Liver (tissue), 9 donors: Measurements from ENCODE around the gene FBXL13. TPM values are rescaled to one million over a fixed set of nuclear protein-coding genes. Genes with fewer than 3 reads are reported as not detected.
"Not testable (repeated sequence)": the region's sequence is repeated elsewhere in the genome, so short reads cannot be mapped to it uniquely, and the experiment has no call there.

Experiments used
- DNase-seq: peaks from one replicate; pipeline ENCODE4 v3.0.0-alpha.2; 2017; ENCODE audit warnings: low spot score
- H3K27ac ChIP-seq, 2 donors: one replicate each; pipeline ENCODE4 v1.7.0; 2013; ENCODE audit warnings: inconsistent platforms in 2 of 2, low read length in 2 of 2, control low read depth in 1 of 2, low read depth in 1 of 2, mild to moderate bottlenecking in 1 of 2
- H3K27me3 ChIP-seq, 4 donors: one replicate each; pipeline versions ENCODE4 v1.6.1 to v1.7.0; 2013; ENCODE audit warnings: low read length in 3 of 4, inconsistent platforms in 1 of 4, mild to moderate bottlenecking in 1 of 4, moderate library complexity in 1 of 4; ENCODE audit not compliant: control insufficient read depth in 4 of 4, insufficient read depth in 4 of 4
- H3K36me3 ChIP-seq, 4 donors: one replicate each; pipeline versions ENCODE4 v1.6.1 to v1.7.0; 2013; ENCODE audit warnings: low read length in 3 of 4, mild to moderate bottlenecking in 3 of 4, low read depth in 1 of 4, moderate library complexity in 1 of 4; ENCODE audit not compliant: control insufficient read depth in 4 of 4, insufficient read depth in 3 of 4
- H3K4me1 ChIP-seq, 4 donors: one replicate each; pipeline versions ENCODE4 v1.6.1 to v1.7.0; 2013; ENCODE audit warnings: low read length in 3 of 4, mild to moderate bottlenecking in 3 of 4, moderate library complexity in 1 of 4; ENCODE audit not compliant: control insufficient read depth in 4 of 4, insufficient read depth in 4 of 4
- H3K4me3 ChIP-seq, 3 donors: one replicate each; pipeline versions ENCODE4 v1.6.1 to v1.7.0; 2013; ENCODE audit warnings: low read length in 3 of 3, control low read depth in 1 of 3, low read depth in 1 of 3, mild to moderate bottlenecking in 1 of 3
- H3K9ac ChIP-seq, 2 donors: one replicate each; pipeline ENCODE4 v1.7.0; 2013; ENCODE audit warnings: low read length in 2 of 2, mild to moderate bottlenecking in 2 of 2, moderate library complexity in 2 of 2, control low read depth in 1 of 2, low read depth in 1 of 2
- H3K9me3 ChIP-seq, 4 donors: one replicate each; pipeline versions ENCODE4 v1.6.1 to v1.7.0; 2013; ENCODE audit warnings: low read length in 3 of 4; ENCODE audit not compliant: control insufficient read depth in 4 of 4
- ATF3 ChIP-seq: IDR thresholded peaks from 2 replicates; pipeline ENCODE4 v1.6.1; 2016; ENCODE audit warnings: antibody characterized with exemption
- EGR1 ChIP-seq, 2 donors: IDR thresholded peaks; 2 replicates each; pipeline ENCODE4 v1.6.1; 2016 to 2018; ENCODE audit warnings: antibody characterized with exemption in 2 of 2, low read depth in 2 of 2
- FOXA1 ChIP-seq: IDR thresholded peaks from 2 replicates; pipeline ENCODE4 v1.6.1; 2016; ENCODE audit warnings: antibody characterized with exemption
- FOXA2 ChIP-seq: IDR thresholded peaks from 2 replicates; pipeline ENCODE4 v1.6.1; 2016; ENCODE audit warnings: antibody characterized with exemption
- GABPA ChIP-seq, 2 donors: IDR thresholded peaks in 1 of 2; conservative IDR thresholded peaks in 1 of 2; 2 replicates each; pipeline ENCODE4 v1.6.1; 2016; ENCODE audit warnings: antibody characterized with exemption in 2 of 2, mild to moderate bottlenecking in 1 of 2, moderate library complexity in 1 of 2
- HNF4G ChIP-seq: IDR thresholded peaks from 2 replicates; pipeline ENCODE4 v1.6.1; 2016; ENCODE audit warnings: antibody characterized with exemption
- JUND ChIP-seq, 2 donors: IDR thresholded peaks; 2 replicates each; pipeline ENCODE4 v1.6.1; 2016; ENCODE audit warnings: antibody characterized with exemption in 2 of 2
- NR2F2 ChIP-seq: IDR thresholded peaks from 2 replicates; pipeline ENCODE4 v1.6.1; 2016; ENCODE audit warnings: antibody characterized with exemption
- RAD21 ChIP-seq, 2 donors: IDR thresholded peaks; 2 replicates each; pipeline ENCODE4 v1.6.1; 2016; ENCODE audit warnings: antibody characterized with exemption in 2 of 2, mild to moderate bottlenecking in 2 of 2
- REST ChIP-seq: IDR thresholded peaks from 2 replicates; pipeline ENCODE4 v1.6.1; 2016; ENCODE audit warnings: antibody characterized with exemption, mild to moderate bottlenecking
- RXRA ChIP-seq, 2 donors: IDR thresholded peaks; 2 replicates each; pipeline ENCODE4 v1.6.1; 2017 to 2018; ENCODE audit warnings: antibody characterized with exemption in 2 of 2, mild to moderate bottlenecking in 1 of 2
- SP1 ChIP-seq: IDR thresholded peaks from 2 replicates; pipeline ENCODE4 v1.6.1; 2018; ENCODE audit warnings: antibody characterized with exemption, mild to moderate bottlenecking
- TAF1 ChIP-seq: conservative IDR thresholded peaks from 2 replicates; pipeline ENCODE4 v1.6.1; 2016; ENCODE audit warnings: antibody characterized with exemption, mild to moderate bottlenecking
- YY1 ChIP-seq: IDR thresholded peaks from 2 replicates; pipeline ENCODE4 v1.6.1; 2016; ENCODE audit warnings: antibody characterized with exemption, mild to moderate bottlenecking
- ZBTB33 ChIP-seq: IDR thresholded peaks from 2 replicates; pipeline ENCODE4 v1.6.1; 2016; ENCODE audit warnings: antibody characterized with exemption
- WGBS: extraction: QIAGEN DNeasy Blood & Tissue Kit; methylation state at CpG from one replicate; pipeline ENCODE4 v1.1.7; 2013; 5-methylcytosine and 5-hydroxymethylcytosine counted together
- polyA plus RNA-seq, 2 donors: library from polyadenylated mRNA; stranded (reverse) in 1 of 2; unstranded in 1 of 2; fragments of 200-250 nt in 1 of 2; fragments of >200 nt in 1 of 2; fragmentation: Nextera tagmentation in 1 of 2; extraction: Ambion mirVana in 1 of 2; gene quantifications; one replicate each; pipeline versions ENCODE4 v1.2.1 to v1.2.3, GENCODE V29; 2013 to 2015
- total RNA-seq, 2 donors: library from RNA; depleted of rRNA; stranded (reverse); fragments of >200 nt; gene quantifications; one replicate each; pipeline ENCODE4 v1.2.3, GENCODE V29; 2014
- TF ChIP-seq, protein P1 (sequence below): fragments of 150-350 bp; IDR thresholded peaks from 2 replicates; pipeline ENCODE4 v1.5.1; 2017; ENCODE audit warnings: improper control_type of control experiment, low read depth, low read length; ENCODE audit not compliant: missing input control
- TF ChIP-seq, protein P2 (sequence below): IDR thresholded peaks from 2 replicates; pipeline ENCODE4 v1.6.1; 2016; ENCODE audit warnings: antibody characterized with exemption
- donor health status: healthy.
- donor health status: healthy.
- donor health status: healthy.
- donor health status: healthy.
- donor health status: healthy.

FBXL13 gene
- total and polyA plus RNA-seq, 4 donors, result 0.03 to 0.75 (median 0.70) TPM; not detected in 1

- no peak overlapping the region for H3K9ac ChIP-seq
- DNase-seq, result no peak
- H3K4me3 ChIP-seq, result no peak overlapping the region
- no peak overlapping the region for H3K27ac ChIP-seq
- no peaks in the 10 kb centered on the region for H3K4me1 ChIP-seq
- no peaks in the 10 kb centered on the region for H3K27me3 ChIP-seq
- H3K9me3 ChIP-seq, result no peaks in the 10 kb centered on the region
- TF ChIP-seq EGR1 (IDR thresholded peaks at IDR 0.05; ENCODE audit: low read depth in 2 of 2), result no peak
- no peak for TF ChIP-seq RAD21 (IDR thresholded peaks at IDR 0.05)
- TF ChIP-seq FOXA2, result no peak
- TF ChIP-seq, protein P1, sequence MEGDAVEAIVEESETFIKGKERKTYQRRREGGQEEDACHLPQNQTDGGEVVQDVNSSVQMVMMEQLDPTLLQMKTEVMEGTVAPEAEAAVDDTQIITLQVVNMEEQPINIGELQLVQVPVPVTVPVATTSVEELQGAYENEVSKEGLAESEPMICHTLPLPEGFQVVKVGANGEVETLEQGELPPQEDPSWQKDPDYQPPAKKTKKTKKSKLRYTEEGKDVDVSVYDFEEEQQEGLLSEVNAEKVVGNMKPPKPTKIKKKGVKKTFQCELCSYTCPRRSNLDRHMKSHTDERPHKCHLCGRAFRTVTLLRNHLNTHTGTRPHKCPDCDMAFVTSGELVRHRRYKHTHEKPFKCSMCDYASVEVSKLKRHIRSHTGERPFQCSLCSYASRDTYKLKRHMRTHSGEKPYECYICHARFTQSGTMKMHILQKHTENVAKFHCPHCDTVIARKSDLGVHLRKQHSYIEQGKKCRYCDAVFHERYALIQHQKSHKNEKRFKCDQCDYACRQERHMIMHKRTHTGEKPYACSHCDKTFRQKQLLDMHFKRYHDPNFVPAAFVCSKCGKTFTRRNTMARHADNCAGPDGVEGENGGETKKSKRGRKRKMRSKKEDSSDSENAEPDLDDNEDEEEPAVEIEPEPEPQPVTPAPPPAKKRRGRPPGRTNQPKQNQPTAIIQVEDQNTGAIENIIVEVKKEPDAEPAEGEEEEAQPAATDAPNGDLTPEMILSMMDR, result no peak
- no peak for TF ChIP-seq SP1
- TF ChIP-seq YY1, result no peak
- TF ChIP-seq JUND (IDR thresholded peaks at IDR 0.05), result no peak
- H3K36me3 ChIP-seq, result no peaks in the 10 kb centered on the region
Observed at GRCh38 chr7:102979670-102980069, 94.9 kb downstream of the FBXL13 start.

DNA sequence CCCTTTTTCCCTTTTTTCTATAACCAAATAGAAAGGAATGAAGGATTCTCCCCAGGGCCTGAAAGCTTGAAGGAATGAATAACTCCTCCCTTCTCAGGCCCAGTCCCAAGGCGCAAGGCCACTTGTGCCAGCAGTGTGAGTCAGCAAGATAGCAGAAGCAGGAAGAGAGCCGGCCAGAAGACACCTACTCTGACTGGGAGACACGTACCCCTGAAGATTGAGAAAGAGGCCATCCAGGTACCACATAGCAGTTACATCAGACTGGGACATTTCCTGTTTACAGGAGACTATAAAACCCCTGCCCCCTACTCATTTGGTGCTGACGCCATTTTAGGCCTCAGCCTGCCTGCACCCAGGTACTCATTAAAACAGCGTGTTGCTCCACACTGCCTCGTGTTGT is 96.3 kb downstream of the FBXL13 start:
- Histone ChIP-seq H3K27me3 (no peaks in the 10 kb centered on the region), H3K4me3 (no peak overlapping the region), H3K9me3 (no peaks in the 10 kb centered on the region), H3K36me3 (no peaks in the 10 kb centered on the region), H3K4me1 (no peaks in the 10 kb centered on the region), H3K27ac (no peak overlapping the region), H3K9ac (no peak overlapping the region)
- TF ChIP-seq EGR1 (IDR thresholded peaks at IDR 0.05; ENCODE audit: low read depth in 2 of 2) (no peak), HNF4G (no peak), JUND (IDR thresholded peaks at IDR 0.05) (no peak)
- DNase-seq, result no peak
- 89% methylated on average over 6 of the region's 6 CpGs for WGBS

- 81% methylated on average over 3 of the region's 4 CpGs for WGBS
Observed at GRCh38 chr7:102977586-102977985, 97.0 kb downstream of the FBXL13 start.

GRCh38 chr7:102976493-102976892 is 98.1 kb downstream of the FBXL13 start:
- DNase-seq, result no peak
- no peaks in the 10 kb centered on the region for H3K27me3 ChIP-seq
- TF ChIP-seq SP1 (no peak), JUND (IDR thresholded peaks at IDR 0.05) (no peak), TAF1 (no peak), GABPA (IDR thresholded peaks at IDR 0.05 in 1 of 2, conservative IDR thresholded peaks at IDR 0.05 in 1 of 2) (no peak), EGR1 (IDR thresholded peaks at IDR 0.05; ENCODE audit: low read depth in 2 of 2) (no peak), FOXA2 (no peak), FOXA1 (no peak), RAD21 (IDR thresholded peaks at IDR 0.05) (no peak), NR2F2 (no peak), RXRA (IDR thresholded peaks at IDR 0.05) (no peak), ATF3 (no peak), HNF4G (no peak), YY1 (no peak), ZBTB33 (no peak), REST (no peak)
- TF ChIP-seq, protein P2, sequence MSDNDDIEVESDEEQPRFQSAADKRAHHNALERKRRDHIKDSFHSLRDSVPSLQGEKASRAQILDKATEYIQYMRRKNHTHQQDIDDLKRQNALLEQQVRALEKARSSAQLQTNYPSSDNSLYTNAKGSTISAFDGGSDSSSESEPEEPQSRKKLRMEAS, result no peak

More at GRCh38 chr7:102977586-102977985, 97.0 kb downstream of the FBXL13 start:
- DNase-seq, H3K4me1 ChIP-seq, H3K9ac ChIP-seq, H3K27me3 ChIP-seq, H3K36me3 ChIP-seq, H3K27ac ChIP-seq, H3K9me3 ChIP-seq, H3K4me3 ChIP-seq: not testable (repeated sequence)

More at GRCh38 chr7:102976493-102976892, 98.1 kb downstream of the FBXL13 start:
- WGBS, result 96% methylated on average over 8 of the region's 8 CpGs
- Histone ChIP-seq H3K36me3 (no peaks in the 10 kb centered on the region), H3K4me1 (no peaks in the 10 kb centered on the region), H3K4me3 (no peak overlapping the region), H3K9me3 (no peaks in the 10 kb centered on the region), H3K9ac (no peak overlapping the region), H3K27ac (no peak overlapping the region)
